ENCODE measurements around the gene CACNA1I. TPM values are rescaled to one million over a fixed set of nuclear protein-coding genes. Genes with fewer than 3 reads are reported as not detected.

The CACNA1I gene
- total and polyA plus RNA-seq, 2 donors (not counting 3 experiments of a cell fraction or from before 2014, with no cell fraction given): not detected

- H3K79me2 ChIP-seq (ENCODE audit: control insufficient read depth, insufficient read depth, low read length): no peaks in the 10 kb centered on the region
- dilution Hi-C loops (cut with MboI; ENCODE audit: extremely low pct_ligation_motif_present, low sequenced_read_pairs) (no loop called here), intact Hi-C loops (cut with micrococcal nuclease) (no loop called here)
- H2AFZ ChIP-seq (ENCODE audit: low read depth, low read length): no peak overlapping the region
- H3K9me3 ChIP-seq (replicated peaks; ENCODE audit: control insufficient read depth, insufficient read depth, low read length): no peaks in the 10 kb centered on the region
- POLR2A ChIA-PET: no interaction called here
- CTCF ChIA-PET: no interaction called here
- no peak for FAIRE-seq
- H3K4me3 ChIP-seq (replicated peaks in 1 of 3; ENCODE audit: insufficient read depth in 1 of 3, low read depth in 1 of 3, low read length in 3 of 3): no peak overlapping the region
- no peak for DNase-seq (ENCODE audit: low read depth, low spot score)
- H3K9me1 ChIP-seq (replicated peaks; ENCODE audit: control insufficient read depth, extremely low read depth, insufficient read depth, low read length): no peaks in the 10 kb centered on the region
- H3K4me1 ChIP-seq (ENCODE audit: control insufficient read depth, extremely low read depth, insufficient read depth, low read length): no peaks in the 10 kb centered on the region
- no peak overlapping the region for H3K9ac ChIP-seq (replicated peaks; ENCODE audit: extremely low read depth, insufficient read depth, low read length)
- no peaks in the 10 kb centered on the region for H3K36me3 ChIP-seq (ENCODE audit: control insufficient read depth in 2 of 2, extremely low read depth in 1 of 2, insufficient read depth in 2 of 2, low read length in 2 of 2)
- no peak overlapping the region for H3K27ac ChIP-seq (ENCODE audit: insufficient read depth, low read depth, low read length)
- BruUV-seq (replicated peaks): no TSS peak
- H3K27me3 ChIP-seq (ENCODE audit: control insufficient read depth in 2 of 2, insufficient read depth in 2 of 2, low read length in 2 of 2): no peaks in the 10 kb centered on the region
- no peak overlapping the region for H3K4me2 ChIP-seq (ENCODE audit: insufficient read depth, low read length)
- H4K20me1 ChIP-seq (replicated peaks; ENCODE audit: control insufficient read depth, extremely low read depth, insufficient read depth, low read length): no peaks in the 10 kb centered on the region
- TF ChIP-seq POLR2AphosphoS5 (IDR thresholded peaks at IDR 0.05; ENCODE audit: insufficient read depth, low read depth, low read length): no peak
- TF ChIP-seq CTCF (IDR thresholded peaks at IDR 0.05; ENCODE audit: extremely low read depth in 1 of 2, insufficient read depth in 1 of 2, low read depth in 1 of 2, low read length in 2 of 2): no peak
- TF ChIP-seq JUN (IDR thresholded peaks at IDR 0.05; ENCODE audit: borderline replicate concordance, insufficient read depth, insufficient read length, low read depth): no peak
- no peak for TF ChIP-seq MAX (IDR thresholded peaks at IDR 0.05; ENCODE audit: insufficient read depth, insufficient read length)
- no peak for TF ChIP-seq EZH2 (IDR thresholded peaks at IDR 0.05; ENCODE audit: borderline replicate concordance, low read depth, low read length, severe bottlenecking)
- TF ChIP-seq MYC (IDR thresholded peaks at IDR 0.05; ENCODE audit: low read depth, low read length): no peak
- no peak for TF ChIP-seq POLR2A (IDR thresholded peaks at IDR 0.05; ENCODE audit: low read depth, low read length)
- no peak for TF ChIP-seq GATA2 (IDR thresholded peaks at IDR 0.05; ENCODE audit: insufficient read depth, insufficient read length, low read depth, low read length)
- no peak for TF ChIP-seq FOS (IDR thresholded peaks at IDR 0.05; ENCODE audit: borderline replicate concordance, insufficient read depth, low read length)
Observed at GRCh38 chr22:39678862-39679490, 108.4 kb downstream of the CACNA1I start.
